K562 (cell line): ENCODE data around the gene PUS3. TPM values are rescaled to one million over a fixed set of nuclear protein-coding genes. Genes with fewer than 3 reads are reported as not detected.

Experiments used
- BHLHE40 ChIP-seq: IDR thresholded peaks from 2 replicates; pipeline ENCODE4 v1.6.1; 2011; ENCODE audit warnings: low read length, improper control_type of control experiment
- ETV5 ChIP-seq: sonication (generic); formaldehyde crosslinking; IDR thresholded peaks from 2 replicates; pipeline ENCODE4 v1.4.0; 2020; ENCODE audit warnings: low read depth, mild to moderate bottlenecking, missing genetic modification reagents
- POLR2AphosphoS2 ChIP-seq: IDR thresholded peaks from 2 replicates; pipeline ENCODE4 v1.6.1; 2012; ENCODE audit warnings: low read length, improper control_type of control experiment
- ZNF224 ChIP-seq: sonication (generic); formaldehyde crosslinking; IDR thresholded peaks from 2 replicates; pipeline ENCODE4 v1.8.0; 2022; ENCODE audit warnings: mild to moderate bottlenecking, missing genetic modification reagents
- polyA plus RNA-seq, 8 experiments: library from polyadenylated mRNA; depleted of rRNA in 4 of 8; stranded (reverse) in 5 of 8; unstranded in 3 of 8; fragments of >200 nt; fragmentation: Nextera tagmentation in 2 of 8; fragmentation: Illumina TruSeq in 1 of 8; extraction: Ambion mirVana in 2 of 8; extraction: Trizol in 1 of 8; gene quantifications; 2 replicates each; pipeline versions ENCODE4 v1.2.1 to v1.2.3, GENCODE V29; 2011 to 2014; ENCODE audit warnings: inconsistent platforms in 1 of 8, missing spikeins in 1 of 8
- total RNA-seq, 7 experiments: library from RNA; depleted of rRNA in 6 of 7; stranded (reverse); fragments of >200 nt in 6 of 7; fragmentation: Illumina TruSeq in 2 of 7; extraction: Trizol in 2 of 7; gene quantifications; 2 replicates each; pipeline versions ENCODE4 v1.2.1 to v1.2.3, GENCODE V29; 2011 to 2021; ENCODE audit warnings: low replicate concordance in 1 of 7
- TF ChIP-seq, protein P1 (sequence below): fragments of 150-350 bp; conservative IDR thresholded peaks from 2 replicates; pipeline ENCODE4 v1.6.1; 2014; ENCODE audit warnings: low read length
- TF ChIP-seq, protein P2 (sequence below): fragments of 250-450 bp; sonication (Bioruptor Pico); IDR thresholded peaks from 2 replicates; pipeline ENCODE4 v1.8.0; 2022; ENCODE audit warnings: inconsistent platforms
- TF ChIP-seq, protein P3 (sequence below): sonication (generic); formaldehyde crosslinking; IDR thresholded peaks from 2 replicates; pipeline ENCODE4 v1.8.1; 2023; ENCODE audit warnings: missing genetic modification reagents, mild to moderate bottlenecking, borderline replicate concordance
- TF ChIP-seq, protein P4 (sequence below): fragments of 450-650 bp; formaldehyde crosslinking; IDR thresholded peaks from 2 replicates; pipeline ENCODE4 v1.4.0; 2020; ENCODE audit warnings: mild to moderate bottlenecking, moderate library complexity

PUS3 gene
- total and polyA plus RNA-seq, 9 of the 15 experiments (the other 6 are each of a cell fraction or from before 2014, with no cell fraction given) = 16.5 to 49.2 (median 35.9) TPM

DNA sequence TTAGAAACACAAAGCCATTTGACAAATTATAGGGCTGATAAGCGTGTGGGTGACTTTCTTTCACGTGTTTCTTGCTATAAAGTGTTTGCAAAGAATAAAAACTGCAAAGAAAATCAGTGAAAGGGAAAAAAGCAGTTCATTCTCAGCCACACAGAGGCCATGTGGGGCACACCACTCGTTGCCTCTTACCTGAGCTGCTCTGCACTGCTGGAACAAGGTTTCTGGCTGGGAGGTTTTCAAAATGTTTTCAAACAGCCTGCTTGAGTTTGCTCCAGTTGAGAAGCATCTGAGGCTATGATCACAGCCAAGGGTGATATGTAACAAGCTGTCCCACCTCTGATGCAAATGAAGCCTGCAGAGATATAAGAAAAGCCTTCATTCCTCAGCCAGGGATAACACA is 28.1 kb upstream of the PUS3 start (continued):
- TF ChIP-seq, protein P1, sequence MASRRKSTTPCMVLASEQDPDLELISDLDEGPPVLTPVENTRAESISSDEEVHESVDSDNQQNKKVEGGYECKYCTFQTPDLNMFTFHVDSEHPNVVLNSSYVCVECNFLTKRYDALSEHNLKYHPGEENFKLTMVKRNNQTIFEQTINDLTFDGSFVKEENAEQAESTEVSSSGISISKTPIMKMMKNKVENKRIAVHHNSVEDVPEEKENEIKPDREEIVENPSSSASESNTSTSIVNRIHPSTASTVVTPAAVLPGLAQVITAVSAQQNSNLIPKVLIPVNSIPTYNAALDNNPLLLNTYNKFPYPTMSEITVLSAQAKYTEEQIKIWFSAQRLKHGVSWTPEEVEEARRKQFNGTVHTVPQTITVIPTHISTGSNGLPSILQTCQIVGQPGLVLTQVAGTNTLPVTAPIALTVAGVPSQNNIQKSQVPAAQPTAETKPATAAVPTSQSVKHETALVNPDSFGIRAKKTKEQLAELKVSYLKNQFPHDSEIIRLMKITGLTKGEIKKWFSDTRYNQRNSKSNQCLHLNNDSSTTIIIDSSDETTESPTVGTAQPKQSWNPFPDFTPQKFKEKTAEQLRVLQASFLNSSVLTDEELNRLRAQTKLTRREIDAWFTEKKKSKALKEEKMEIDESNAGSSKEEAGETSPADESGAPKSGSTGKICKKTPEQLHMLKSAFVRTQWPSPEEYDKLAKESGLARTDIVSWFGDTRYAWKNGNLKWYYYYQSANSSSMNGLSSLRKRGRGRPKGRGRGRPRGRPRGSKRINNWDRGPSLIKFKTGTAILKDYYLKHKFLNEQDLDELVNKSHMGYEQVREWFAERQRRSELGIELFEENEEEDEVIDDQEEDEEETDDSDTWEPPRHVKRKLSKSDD = no peak
- TF ChIP-seq ZNF224 (CRISPR knock-in tag) (no peak), ETV5 (no peak), BHLHE40 (no peak), POLR2AphosphoS2 (no peak)
- TF ChIP-seq, protein P2, sequence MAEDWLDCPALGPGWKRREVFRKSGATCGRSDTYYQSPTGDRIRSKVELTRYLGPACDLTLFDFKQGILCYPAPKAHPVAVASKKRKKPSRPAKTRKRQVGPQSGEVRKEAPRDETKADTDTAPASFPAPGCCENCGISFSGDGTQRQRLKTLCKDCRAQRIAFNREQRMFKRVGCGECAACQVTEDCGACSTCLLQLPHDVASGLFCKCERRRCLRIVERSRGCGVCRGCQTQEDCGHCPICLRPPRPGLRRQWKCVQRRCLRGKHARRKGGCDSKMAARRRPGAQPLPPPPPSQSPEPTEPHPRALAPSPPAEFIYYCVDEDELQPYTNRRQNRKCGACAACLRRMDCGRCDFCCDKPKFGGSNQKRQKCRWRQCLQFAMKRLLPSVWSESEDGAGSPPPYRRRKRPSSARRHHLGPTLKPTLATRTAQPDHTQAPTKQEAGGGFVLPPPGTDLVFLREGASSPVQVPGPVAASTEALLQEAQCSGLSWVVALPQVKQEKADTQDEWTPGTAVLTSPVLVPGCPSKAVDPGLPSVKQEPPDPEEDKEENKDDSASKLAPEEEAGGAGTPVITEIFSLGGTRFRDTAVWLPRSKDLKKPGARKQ (CRISPR knock-in tag) = no peak
- TF ChIP-seq, protein P3, sequence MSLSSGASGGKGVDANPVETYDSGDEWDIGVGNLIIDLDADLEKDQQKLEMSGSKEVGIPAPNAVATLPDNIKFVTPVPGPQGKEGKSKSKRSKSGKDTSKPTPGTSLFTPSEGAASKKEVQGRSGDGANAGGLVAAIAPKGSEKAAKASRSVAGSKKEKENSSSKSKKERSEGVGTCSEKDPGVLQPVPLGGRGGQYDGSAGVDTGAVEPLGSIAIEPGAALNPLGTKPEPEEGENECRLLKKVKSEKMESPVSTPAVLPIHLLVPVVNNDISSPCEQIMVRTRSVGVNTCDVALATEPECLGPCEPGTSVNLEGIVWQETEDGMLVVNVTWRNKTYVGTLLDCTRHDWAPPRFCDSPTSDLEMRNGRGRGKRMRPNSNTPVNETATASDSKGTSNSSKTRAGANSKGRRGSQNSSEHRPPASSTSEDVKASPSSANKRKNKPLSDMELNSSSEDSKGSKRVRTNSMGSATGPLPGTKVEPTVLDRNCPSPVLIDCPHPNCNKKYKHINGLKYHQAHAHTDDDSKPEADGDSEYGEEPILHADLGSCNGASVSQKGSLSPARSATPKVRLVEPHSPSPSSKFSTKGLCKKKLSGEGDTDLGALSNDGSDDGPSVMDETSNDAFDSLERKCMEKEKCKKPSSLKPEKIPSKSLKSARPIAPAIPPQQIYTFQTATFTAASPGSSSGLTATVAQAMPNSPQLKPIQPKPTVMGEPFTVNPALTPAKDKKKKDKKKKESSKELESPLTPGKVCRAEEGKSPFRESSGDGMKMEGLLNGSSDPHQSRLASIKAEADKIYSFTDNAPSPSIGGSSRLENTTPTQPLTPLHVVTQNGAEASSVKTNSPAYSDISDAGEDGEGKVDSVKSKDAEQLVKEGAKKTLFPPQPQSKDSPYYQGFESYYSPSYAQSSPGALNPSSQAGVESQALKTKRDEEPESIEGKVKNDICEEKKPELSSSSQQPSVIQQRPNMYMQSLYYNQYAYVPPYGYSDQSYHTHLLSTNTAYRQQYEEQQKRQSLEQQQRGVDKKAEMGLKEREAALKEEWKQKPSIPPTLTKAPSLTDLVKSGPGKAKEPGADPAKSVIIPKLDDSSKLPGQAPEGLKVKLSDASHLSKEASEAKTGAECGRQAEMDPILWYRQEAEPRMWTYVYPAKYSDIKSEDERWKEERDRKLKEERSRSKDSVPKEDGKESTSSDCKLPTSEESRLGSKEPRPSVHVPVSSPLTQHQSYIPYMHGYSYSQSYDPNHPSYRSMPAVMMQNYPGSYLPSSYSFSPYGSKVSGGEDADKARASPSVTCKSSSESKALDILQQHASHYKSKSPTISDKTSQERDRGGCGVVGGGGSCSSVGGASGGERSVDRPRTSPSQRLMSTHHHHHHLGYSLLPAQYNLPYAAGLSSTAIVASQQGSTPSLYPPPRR (CRISPR knock-in tag) = no peak
- TF ChIP-seq, protein P4, sequence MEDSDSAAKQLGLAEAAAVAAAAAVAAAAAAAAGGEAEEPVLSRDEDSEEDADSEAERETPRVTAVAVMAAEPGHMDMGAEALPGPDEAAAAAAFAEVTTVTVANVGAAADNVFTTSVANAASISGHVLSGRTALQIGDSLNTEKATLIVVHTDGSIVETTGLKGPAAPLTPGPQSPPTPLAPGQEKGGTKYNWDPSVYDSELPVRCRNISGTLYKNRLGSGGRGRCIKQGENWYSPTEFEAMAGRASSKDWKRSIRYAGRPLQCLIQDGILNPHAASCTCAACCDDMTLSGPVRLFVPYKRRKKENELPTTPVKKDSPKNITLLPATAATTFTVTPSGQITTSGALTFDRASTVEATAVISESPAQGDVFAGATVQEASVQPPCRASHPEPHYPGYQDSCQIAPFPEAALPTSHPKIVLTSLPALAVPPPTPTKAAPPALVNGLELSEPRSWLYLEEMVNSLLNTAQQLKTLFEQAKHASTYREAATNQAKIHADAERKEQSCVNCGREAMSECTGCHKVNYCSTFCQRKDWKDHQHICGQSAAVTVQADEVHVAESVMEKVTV (CRISPR knock-in tag) = no peak
